SH-SY5Y (cell line): ENCODE data around the gene WSCD1.

ENCODE experiments used
- GATA2 ChIP-seq: IDR thresholded peaks from 2 replicates; pipeline ENCODE4 v1.6.1; 2011; ENCODE audit warnings: mild to moderate bottlenecking, low read depth, low read length
- GATA3 ChIP-seq: IDR thresholded peaks from 2 replicates; pipeline ENCODE4 v1.6.1; 2011; ENCODE audit warnings: low read depth, mild to moderate bottlenecking, low read length, moderate library complexity

DNA sequence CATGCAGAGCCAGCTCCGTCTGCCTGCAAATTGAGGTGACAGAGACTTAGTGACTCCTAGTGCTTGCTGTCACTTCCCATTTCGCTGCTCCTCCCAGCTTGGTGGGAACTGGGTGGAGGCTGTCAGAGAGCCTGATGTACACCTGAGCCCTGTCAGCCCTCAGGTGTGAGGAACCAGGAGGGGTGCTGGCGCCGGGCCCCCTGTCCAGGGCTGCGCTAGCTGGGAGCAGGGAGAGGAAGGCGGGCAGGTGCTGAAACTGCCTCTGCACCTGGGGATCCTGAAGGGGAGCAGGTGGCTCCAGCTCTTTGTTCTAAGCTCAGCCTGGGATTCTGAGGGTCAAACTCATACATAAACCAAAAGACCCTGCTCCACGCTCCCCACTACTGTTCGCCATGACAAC lies 10.8 kb upstream of the WSCD1 start:
- TF ChIP-seq GATA2 (no peak), GATA3 (no peak)
